HG02840 (cell line): ENCODE measurements around the gene APRT.

ENCODE experiments used
- ATAC-seq: cut with Tn5 transposase; IDR thresholded peaks from one replicate; pipeline ENCODE4 v1.9.1; 2021; ENCODE audit warnings: mild to moderate bottlenecking, moderate library complexity, moderate number of reproducible peaks; ENCODE audit not compliant: unreplicated experiment, low FRiP score

Gene APRT

GRCh38 chr16:88811769-88812512, at the start of gene APRT:
APRT (minus strand) TSS chr16:88811928; CDS start chr16:88811899, 29 bp downstream.
- peak; percentile 74 for ATAC-seq

- no peak for ATAC-seq
These were observed 49.6 kb upstream of the APRT start for GRCh38 chr16:88861359-88861758.

- no peak for ATAC-seq
These were observed 47.8 kb upstream of the APRT start for GRCh38 chr16:88859381-88860091.

- no peak for ATAC-seq
These were observed 46.1 kb upstream of the APRT start for GRCh38 chr16:88857728-88858339.

- peak; percentile 84 for ATAC-seq
These were observed 45.4 kb upstream of the APRT start, which contains the start of the genes GALNS and TRAPPC2L for GRCh38 chr16:88856828-88857727. GALNS (minus strand) TSS chr16:88856947; CDS start chr16:88856877, 70 bp downstream. TRAPPC2L (plus strand) TSS chr16:88857127; CDS start chr16:88857151, 24 bp downstream.

GRCh38 chr16:88856122-88856827, 44.5 kb upstream of the APRT start:
- ATAC-seq, result no peak

GRCh38 chr16:88855736-88856121, 44.0 kb upstream of the APRT start:
- ATAC-seq, result no peak

GRCh38 chr16:88855176-88855575, 43.4 kb upstream of the APRT start:
- ATAC-seq, result no peak

- ATAC-seq, result no peak
These were observed 42.8 kb upstream of the APRT start for GRCh38 chr16:88854306-88855111.

- no peak for ATAC-seq
These were observed 41.7 kb upstream of the APRT start for GRCh38 chr16:88853325-88853941.

- ATAC-seq, result no peak
These were observed 39.9 kb upstream of the APRT start for GRCh38 chr16:88851616-88852015.

- ATAC-seq, result no peak
These were observed 38.9 kb upstream of the APRT start for GRCh38 chr16:88850531-88851199.

- ATAC-seq, result no peak
These were observed 36.8 kb upstream of the APRT start for GRCh38 chr16:88848557-88848956.

GRCh38 chr16:88847654-88848053, 35.9 kb upstream of the APRT start:
- ATAC-seq, result no peak

GRCh38 chr16:88846088-88846487, 34.4 kb upstream of the APRT start:
- ATAC-seq, result no peak

- no peak for ATAC-seq
These were observed 32.8 kb upstream of the APRT start for GRCh38 chr16:88844419-88845036.

GRCh38 chr16:88843256-88843655, 31.5 kb upstream of the APRT start:
- ATAC-seq, result no peak
